Duodenal mucosa (tissue), 2 donors: Measurements from ENCODE around the gene PNPO.

Experiments used
- H3K27ac ChIP-seq: one replicate; pipeline ENCODE4 v1.7.0; 2013; ENCODE audit warnings: low read depth, low read length
- H3K27me3 ChIP-seq, 2 donors: one replicate each; pipeline ENCODE4 v1.7.0; 2013; ENCODE audit warnings: low read length in 2 of 2, control low read depth in 1 of 2; ENCODE audit not compliant: insufficient read depth in 2 of 2, control insufficient read depth in 1 of 2
- H3K36me3 ChIP-seq, 2 donors: one replicate each; pipeline ENCODE4 v1.7.0; 2013; ENCODE audit warnings: low read length in 2 of 2, control low read depth in 1 of 2; ENCODE audit not compliant: insufficient read depth in 2 of 2, control insufficient read depth in 1 of 2
- H3K4me1 ChIP-seq, 2 donors: one replicate each; pipeline ENCODE4 v1.7.0; 2013; ENCODE audit warnings: low read length in 2 of 2, control low read depth in 1 of 2; ENCODE audit not compliant: insufficient read depth in 2 of 2, control insufficient read depth in 1 of 2
- H3K4me3 ChIP-seq, 2 donors: one replicate each; pipeline ENCODE4 v1.7.0; 2013; ENCODE audit warnings: low read length in 2 of 2, low read depth in 1 of 2
- H3K9ac ChIP-seq, 2 donors: one replicate each; pipeline ENCODE4 v1.7.0; 2013; ENCODE audit warnings: low read length in 2 of 2, low read depth in 1 of 2
- H3K9me3 ChIP-seq, 2 donors: one replicate each; pipeline ENCODE4 v1.7.0; 2013; ENCODE audit warnings: low read length in 2 of 2, control low read depth in 1 of 2; ENCODE audit not compliant: control insufficient read depth in 1 of 2

Gene PNPO

DNA sequence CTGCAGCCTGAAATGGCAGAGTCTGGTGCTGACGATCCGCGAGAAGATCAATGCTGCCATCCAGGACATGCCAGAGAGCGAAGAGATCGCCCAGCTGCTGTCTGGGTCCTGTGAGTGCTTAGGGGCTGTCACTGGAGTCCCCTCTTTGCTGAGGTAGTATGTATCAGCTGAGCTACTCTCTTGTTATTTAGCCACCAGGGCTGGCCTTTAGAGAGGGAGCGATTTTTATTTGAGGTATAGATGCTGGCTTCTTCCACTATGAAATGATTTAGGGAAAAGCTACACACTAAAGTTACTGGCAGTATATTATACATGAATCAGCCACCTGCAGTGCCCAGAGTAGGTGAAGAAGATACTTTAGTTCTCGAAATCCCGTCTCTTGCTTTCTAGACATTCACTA lies 32.2 kb downstream of the PNPO start:
- Histone ChIP-seq H3K36me3 (peaks cover 18 to 51% of the 10 kb centered on the region in 2 donors), H3K9ac (no peak overlapping the region)

GRCh38 chr17:47975189-47975822 lies 33.9 kb downstream of the PNPO start:
- Histone ChIP-seq H3K4me3 (no peak overlapping the region), H3K9ac (no peak overlapping the region), H3K9me3 (no peaks in the 10 kb centered on the region), H3K27ac (no peak overlapping the region), H3K27me3 (no peaks in the 10 kb centered on the region), H3K4me1 (peaks cover 13 to 23% of the 10 kb centered on the region in 2 donors), H3K36me3 (peaks cover 27 to 68% of the 10 kb centered on the region in 2 donors)

More for the DNA sequence above, 32.2 kb downstream of the PNPO start:
- Histone ChIP-seq H3K27me3 (no peaks in the 10 kb centered on the region), H3K9me3 (no peaks in the 10 kb centered on the region), H3K27ac (no peak overlapping the region), H3K4me1 (peaks cover 24 to 29% of the 10 kb centered on the region in 2 donors), H3K4me3 (no peak overlapping the region)

DNA sequence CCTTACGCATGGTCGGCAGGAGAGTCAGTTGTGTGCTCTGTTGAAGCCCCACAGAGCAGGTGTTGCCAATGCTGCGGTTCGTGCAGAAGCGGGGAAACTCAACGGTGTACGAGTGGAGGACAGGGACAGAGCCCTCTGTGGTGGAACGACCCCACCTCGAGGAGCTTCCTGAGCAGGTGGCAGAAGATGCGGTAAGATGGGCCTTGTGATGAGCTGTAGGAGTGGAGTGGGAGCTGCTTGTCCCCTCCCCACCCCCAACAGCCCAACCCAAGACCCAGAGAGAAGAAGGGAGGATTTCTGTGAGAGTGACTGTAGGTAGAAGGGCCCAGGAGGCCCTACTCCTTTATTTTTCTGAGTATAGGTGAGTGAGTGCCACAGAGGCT lies 34.4 kb downstream of the PNPO start:
- H3K36me3 ChIP-seq, result peaks cover 31 to 73% of the 10 kb centered on the region in 2 donors
- H3K27ac ChIP-seq, result no peak overlapping the region
- H3K9me3 ChIP-seq, result no peaks in the 10 kb centered on the region
- no peak overlapping the region for H3K4me3 ChIP-seq
- H3K4me1 ChIP-seq, result peaks cover 11 to 21% of the 10 kb centered on the region in 2 donors
- no peaks in the 10 kb centered on the region for H3K27me3 ChIP-seq
- no peak overlapping the region for H3K9ac ChIP-seq

DNA sequence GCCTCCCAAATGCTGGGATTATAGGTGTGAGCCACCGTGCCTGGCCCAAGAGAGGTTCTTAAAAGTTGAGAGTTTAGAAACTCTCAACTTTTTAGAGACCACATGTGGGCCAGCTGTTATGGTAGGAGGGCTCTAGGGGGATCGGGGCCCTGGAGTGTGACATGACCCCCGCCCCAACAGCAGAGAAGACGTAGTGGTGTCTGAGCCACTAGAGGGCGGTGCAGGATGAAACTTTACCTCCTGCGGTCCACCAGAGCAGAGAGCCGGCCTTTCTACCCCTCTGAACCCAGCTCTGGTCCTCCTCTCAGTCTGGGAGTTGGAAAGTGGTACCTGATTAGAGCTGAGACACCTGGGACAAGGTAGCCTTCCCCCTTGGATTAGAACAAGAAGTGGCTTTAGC lies 37.0 kb downstream of the PNPO start:
- Histone ChIP-seq H3K36me3 (peaks cover 36 to 93% of the 10 kb centered on the region in 2 donors), H3K9ac (no peak overlapping the region), H3K4me3 (no peak overlapping the region), H3K27me3 (no peaks in the 10 kb centered on the region), H3K9me3 (no peaks in the 10 kb centered on the region), H3K4me1 (peaks cover 8 to 10% of the 10 kb centered on the region in 2 donors), H3K27ac (no peak overlapping the region)

GRCh38 chr17:47980541-47980940 lies 39.2 kb downstream of the PNPO start:
- H3K9ac ChIP-seq, result no peak overlapping the region
- peaks cover 8 to 10% of the 10 kb centered on the region in 2 donors for H3K4me1 ChIP-seq
- no peak overlapping the region for H3K4me3 ChIP-seq
- H3K27ac ChIP-seq, result no peak overlapping the region
- peaks cover 22 to 75% of the 10 kb centered on the region in 2 donors for H3K36me3 ChIP-seq
- no peaks in the 10 kb centered on the region for H3K9me3 ChIP-seq
- no peaks in the 10 kb centered on the region for H3K27me3 ChIP-seq

- Histone ChIP-seq H3K36me3 (peaks cover 22 to 66% of the 10 kb centered on the region in 2 donors), H3K4me3 (no peak overlapping the region), H3K4me1 (peaks cover 8 to 10% of the 10 kb centered on the region in 2 donors), H3K27ac (no peak overlapping the region), H3K9ac (no peak overlapping the region), H3K9me3 (no peaks in the 10 kb centered on the region), H3K27me3 (no peaks in the 10 kb centered on the region)
Observed at GRCh38 chr17:47981462-47981861, 40.1 kb downstream of the PNPO start.

DNA sequence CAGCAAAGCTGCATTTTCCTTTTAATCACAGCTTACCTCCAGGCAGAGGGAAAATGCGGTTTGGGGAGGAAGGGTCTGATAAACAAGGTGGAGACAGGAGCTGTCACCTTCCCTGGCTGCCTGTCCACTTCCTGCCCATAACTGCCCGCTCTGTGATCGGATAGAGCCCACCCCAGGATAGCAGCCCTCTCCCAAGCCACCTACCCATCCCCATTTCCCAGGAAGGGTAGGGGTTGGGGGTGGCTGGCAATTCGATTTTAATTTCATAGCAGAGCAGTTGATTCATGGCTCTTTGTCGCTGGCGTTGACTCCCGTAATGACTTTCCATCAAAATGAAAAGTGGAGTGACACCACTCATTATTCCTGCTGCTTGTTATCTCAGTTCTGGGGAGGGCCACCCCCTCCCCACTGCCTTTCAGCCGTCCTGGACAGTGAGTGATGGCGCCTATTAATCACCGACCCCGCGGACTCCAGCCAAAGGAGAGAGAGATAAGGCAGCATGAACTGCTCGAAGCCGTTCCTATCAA lies 40.8 kb downstream of the PNPO start:
- Histone ChIP-seq H3K4me3 (no peak overlapping the region), H3K9me3 (no peaks in the 10 kb centered on the region), H3K27ac (no peak overlapping the region), H3K9ac (no peak overlapping the region), H3K4me1 (peaks cover 8 to 10% of the 10 kb centered on the region in 2 donors), H3K36me3 (peaks cover 22 to 61% of the 10 kb centered on the region in 2 donors), H3K27me3 (no peaks in the 10 kb centered on the region)

DNA sequence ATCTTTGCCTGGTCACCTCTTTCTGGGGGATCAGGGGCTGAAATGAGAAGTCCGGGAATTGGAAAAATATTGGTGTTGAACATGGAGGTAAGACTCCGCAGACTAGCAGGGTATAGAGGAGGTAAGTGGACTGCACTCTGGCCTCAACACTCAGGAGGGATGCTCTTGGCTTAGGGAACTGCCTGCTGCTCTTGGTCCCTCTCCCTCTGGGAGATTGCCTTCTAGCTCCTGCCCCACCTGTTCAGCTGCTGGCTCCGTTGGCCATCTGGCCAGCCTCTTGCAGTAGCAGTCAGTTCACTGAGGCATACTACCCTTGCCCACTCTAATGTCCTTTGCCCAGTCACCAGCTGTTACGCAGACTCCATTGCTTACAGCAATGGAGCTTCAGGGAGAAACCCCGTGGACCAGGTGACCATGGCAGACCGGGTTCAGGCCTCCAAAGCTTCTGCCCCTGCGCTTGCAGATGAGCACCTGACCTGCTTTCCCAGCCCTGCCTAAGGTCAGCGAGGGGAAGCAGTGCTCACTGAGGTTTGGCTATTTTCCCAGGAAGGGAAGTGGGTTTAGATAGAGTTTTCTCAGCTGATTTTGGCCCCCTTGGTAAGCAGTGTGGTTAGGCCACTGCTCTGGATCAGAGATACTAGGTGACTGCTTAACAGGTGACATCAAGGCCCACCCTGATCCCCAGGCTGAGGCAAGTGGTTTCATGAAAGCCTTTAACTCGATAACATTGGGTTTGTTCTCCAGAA lies 41.4 kb downstream of the PNPO start:
- Histone ChIP-seq H3K36me3 (peaks cover 22 to 56% of the 10 kb centered on the region in 2 donors), H3K4me1 (peaks cover 8 to 10% of the 10 kb centered on the region in 2 donors), H3K9ac (no peak overlapping the region), H3K9me3 (no peaks in the 10 kb centered on the region), H3K27me3 (no peaks in the 10 kb centered on the region), H3K4me3 (no peak overlapping the region), H3K27ac (no peak overlapping the region)

- no peaks in the 10 kb centered on the region for H3K27me3 ChIP-seq
- peaks cover 8 to 12% of the 10 kb centered on the region in 2 donors for H3K4me1 ChIP-seq
- peaks cover 19 to 49% of the 10 kb centered on the region in 2 donors for H3K36me3 ChIP-seq
- H3K9ac ChIP-seq, result no peak overlapping the region
- H3K4me3 ChIP-seq, result no peak overlapping the region
- H3K27ac ChIP-seq, result no peak overlapping the region
- no peaks in the 10 kb centered on the region for H3K9me3 ChIP-seq
Observed at GRCh38 chr17:47983492-47984223, 42.3 kb downstream of the PNPO start.

- no peaks in the 10 kb centered on the region for H3K9me3 ChIP-seq
- peaks cover 4 to 15% of the 10 kb centered on the region in 2 donors for H3K4me1 ChIP-seq
- no peak overlapping the region for H3K27ac ChIP-seq
- H3K36me3 ChIP-seq, result peaks cover 6 to 21% of the 10 kb centered on the region in 2 donors
- no peaks in the 10 kb centered on the region for H3K27me3 ChIP-seq
- H3K4me3 ChIP-seq, result no peak overlapping the region
- H3K9ac ChIP-seq, result no peak overlapping the region
Observed at GRCh38 chr17:47986520-47986919, 45.1 kb downstream of the PNPO start.
